Measurements from ENCODE around the gene ENAH. TPM values are rescaled to one million over a fixed set of nuclear protein-coding genes. Genes with fewer than 3 reads are reported as not detected.

Gene ENAH
- total RNA-seq, 1 experiment from 2014 or later, result 285 TPM

GRCh38 chr1:225534772-225535171 is 118.2 kb downstream of the ENAH start:
- H3K4me2 ChIP-seq (ENCODE audit: insufficient read depth, insufficient read length, low read length), result no peak overlapping the region
- no peak for TF ChIP-seq CTCF (conservative IDR thresholded peaks at IDR 0.05)
- H3K27ac Mint-ChIP-seq, result peak overlapping the region in 1 of 3 experiments; percentile 65; a peak in 2 of 7 replicates

More at GRCh38 chr1:225534772-225535171, 118.2 kb downstream of the ENAH start:
- Histone ChIP-seq H3K4ac (ENCODE audit: low read depth, low read length) (no peak overlapping the region), H4K5ac (ENCODE audit: insufficient read length, low read depth, low read length) (no peak overlapping the region), H3T11ph (ENCODE audit: low read length) (no peak overlapping the region), H2AK5ac (ENCODE audit: insufficient read length, low read length) (no peak overlapping the region), H3K79me1 (ENCODE audit: insufficient read depth, low read depth, low read length, poor library complexity, severe bottlenecking) (peaks cover 3% of the 10 kb centered on the region), H3K23me2 (ENCODE audit: insufficient read length, low read depth, low read length, poor library complexity, severe bottlenecking) (no peaks in the 10 kb centered on the region), H2AFZ (ENCODE audit: low read length) (no peak overlapping the region), H2BK20ac (ENCODE audit: low read depth, low read length, poor library complexity, severe bottlenecking) (no peak overlapping the region), H2BK15ac (ENCODE audit: low read depth, low read length) (no peak overlapping the region), H3K4me1 (ENCODE audit: insufficient read depth, low read length) (peaks cover 12% of the 10 kb centered on the region; the same call in 1 of the 2 replicates), H3K9me3 (ENCODE audit: control insufficient read depth, low read depth, low read length) (no peaks in the 10 kb centered on the region), H3K14ac (ENCODE audit: insufficient read depth, low read length) (no peak overlapping the region), H4K20me1 (ENCODE audit: control insufficient read depth, insufficient read depth, insufficient read length) (no peaks in the 10 kb centered on the region), H3K27ac (ENCODE audit: insufficient read length, low read depth, low read length) (no peak overlapping the region), H2BK5ac (ENCODE audit: insufficient read length, low read length) (no peak overlapping the region), H4K8ac (replicated peaks; ENCODE audit: insufficient read length, low read depth, low read length) (no peak overlapping the region), H3K23ac (ENCODE audit: insufficient read length, low read depth, low read length) (no peak overlapping the region), H2BK12ac (ENCODE audit: insufficient read length, low read depth, low read length) (no peak overlapping the region), H4K91ac (ENCODE audit: insufficient read length, low read depth, low read length) (no peak overlapping the region), H3K56ac (ENCODE audit: insufficient read length, low read depth, low read length) (no peak overlapping the region), H3K18ac (ENCODE audit: insufficient read length, low read depth, low read length) (no peak overlapping the region), H3K27me3 (ENCODE audit: insufficient read depth, low read length) (no peaks in the 10 kb centered on the region), H3K79me2 (ENCODE audit: insufficient read depth, low read length) (peaks cover 8% of the 10 kb centered on the region; the same call in 1 of the 2 replicates), H3K9ac (ENCODE audit: extremely low read depth, insufficient read length, low read length) (no peak overlapping the region), H2BK120ac (ENCODE audit: low read depth, low read length, poor library complexity, severe bottlenecking) (no peak overlapping the region)
- Mint-ChIP-seq H3K27me3 (ENCODE audit: low read depth) (no peaks in the 10 kb centered on the region), H3K9me3 (no peaks in the 10 kb centered on the region), H3K4me1 (peaks cover 57 to 63% of the 10 kb centered on the region in 2 experiments), H3K4me3 (no peak overlapping the region), H3K36me3 (ENCODE audit: insufficient read depth in 1 of 3, low read depth in 3 of 3) (peaks cover 3 to 7% (median 6%) of the 10 kb centered on the region in 3 experiments; a peak in 4 of 7 replicates)
- 100% methylated on average over 1 of the region's 2 CpGs for WGBS (ENCODE audit: extremely low coverage, insufficient read length, low lambda C conversion rate)
- no peak for DNase-seq
